Measurements from ENCODE around the gene CHST4.
"Not testable (repeated sequence)": the region's sequence is repeated elsewhere in the genome, so short reads cannot be mapped to it uniquely, and the experiment has no call there.

DNA sequence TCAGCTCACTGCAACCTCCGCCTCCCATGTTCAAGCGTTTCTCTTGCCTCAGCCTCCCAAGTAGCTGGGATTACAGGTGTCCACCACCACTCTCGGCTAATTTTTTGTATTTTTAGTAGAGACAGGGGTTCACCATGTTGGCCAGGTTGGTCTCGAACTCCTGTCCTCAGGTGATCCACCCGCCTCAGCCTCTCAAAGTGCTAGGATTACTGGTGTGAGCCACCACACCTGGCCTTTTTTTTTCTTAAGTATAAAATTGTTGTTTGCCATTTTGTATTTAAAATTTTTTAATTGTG lies 56.3 kb downstream of the CHST4 start:
- not testable (repeated sequence) for TF ChIP-seq EZH2 (IDR thresholded peaks at IDR 0.05; ENCODE audit: low read depth)
- TF ChIP-seq, protein P1, sequence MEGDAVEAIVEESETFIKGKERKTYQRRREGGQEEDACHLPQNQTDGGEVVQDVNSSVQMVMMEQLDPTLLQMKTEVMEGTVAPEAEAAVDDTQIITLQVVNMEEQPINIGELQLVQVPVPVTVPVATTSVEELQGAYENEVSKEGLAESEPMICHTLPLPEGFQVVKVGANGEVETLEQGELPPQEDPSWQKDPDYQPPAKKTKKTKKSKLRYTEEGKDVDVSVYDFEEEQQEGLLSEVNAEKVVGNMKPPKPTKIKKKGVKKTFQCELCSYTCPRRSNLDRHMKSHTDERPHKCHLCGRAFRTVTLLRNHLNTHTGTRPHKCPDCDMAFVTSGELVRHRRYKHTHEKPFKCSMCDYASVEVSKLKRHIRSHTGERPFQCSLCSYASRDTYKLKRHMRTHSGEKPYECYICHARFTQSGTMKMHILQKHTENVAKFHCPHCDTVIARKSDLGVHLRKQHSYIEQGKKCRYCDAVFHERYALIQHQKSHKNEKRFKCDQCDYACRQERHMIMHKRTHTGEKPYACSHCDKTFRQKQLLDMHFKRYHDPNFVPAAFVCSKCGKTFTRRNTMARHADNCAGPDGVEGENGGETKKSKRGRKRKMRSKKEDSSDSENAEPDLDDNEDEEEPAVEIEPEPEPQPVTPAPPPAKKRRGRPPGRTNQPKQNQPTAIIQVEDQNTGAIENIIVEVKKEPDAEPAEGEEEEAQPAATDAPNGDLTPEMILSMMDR (conservative IDR thresholded peaks at IDR 0.05), result not testable (repeated sequence)
